GM13977 (cell line): ENCODE results near the gene UBAC2.

Experiments
- DNase-seq: peaks from one replicate; pipeline ENCODE4 v3.0.0; 2012; ENCODE audit warnings: low spot score
- CTCF ChIP-seq: IDR thresholded peaks from 2 replicates; pipeline ENCODE4 v1.5.1; 2012; ENCODE audit warnings: mild to moderate bottlenecking, control low read depth; ENCODE audit not compliant: insufficient read depth; ENCODE audit errors: extremely low read depth, missing control alignments
- in situ Hi-C: fragments of 300-500 bp; cut with MboI; formaldehyde crosslinking; loops from one replicate; pipeline ENCODE4 v1.12.0; 2022; ENCODE audit warnings: low sequenced_read_pairs, low pct_unique_long_range_greater_than_20kb, mixed read lengths, inconsistent platforms; ENCODE audit not compliant: unreplicated experiment

UBAC2 gene

GRCh38 chr13:99158846-99159245, 41.8 kb upstream of the UBAC2 start:
- DNase-seq: no peak
- TF ChIP-seq CTCF: no peak
- in situ Hi-C loops: no loop called here

DNA sequence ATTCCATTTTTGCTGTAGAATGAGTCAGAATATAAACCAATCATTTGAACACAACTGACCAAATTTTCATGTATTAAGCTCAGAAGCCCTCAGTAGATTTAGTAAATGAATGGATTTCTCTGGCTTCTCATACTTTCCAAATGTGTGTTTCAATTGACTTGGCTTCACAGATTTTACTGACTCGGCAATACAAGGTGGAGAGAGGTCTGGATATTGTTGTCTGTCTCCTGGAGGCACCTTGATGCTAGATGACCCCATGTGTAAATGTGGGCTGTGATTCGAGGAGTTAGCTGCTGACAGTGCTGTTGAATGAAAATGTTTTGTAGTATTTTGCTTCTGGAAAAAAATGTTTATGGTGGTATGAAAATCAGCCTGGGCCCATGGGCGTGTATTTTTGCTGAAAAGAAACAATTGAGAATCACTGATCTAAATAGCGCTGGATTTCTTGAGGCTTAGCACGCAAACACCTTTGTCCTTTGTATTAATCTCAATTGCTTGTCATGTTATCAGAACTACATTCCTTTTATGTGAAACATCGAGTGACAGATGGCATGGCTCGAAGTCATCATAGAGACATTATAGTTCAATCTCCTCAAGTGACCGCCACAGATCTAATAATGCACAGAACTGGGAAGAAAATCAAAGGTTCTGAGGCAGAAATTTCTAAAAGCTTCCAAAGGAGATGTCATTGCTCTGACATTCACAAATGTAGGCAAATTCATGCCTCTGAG, 41.2 kb upstream of the UBAC2 start:
- no peak for TF ChIP-seq CTCF
- DNase-seq: no peak
- in situ Hi-C loops: no loop called here

GRCh38 chr13:99160415-99160814, 40.2 kb upstream of the UBAC2 start:
- DNase-seq: no peak
- TF ChIP-seq CTCF: no peak
- in situ Hi-C loops: no loop called here

DNA sequence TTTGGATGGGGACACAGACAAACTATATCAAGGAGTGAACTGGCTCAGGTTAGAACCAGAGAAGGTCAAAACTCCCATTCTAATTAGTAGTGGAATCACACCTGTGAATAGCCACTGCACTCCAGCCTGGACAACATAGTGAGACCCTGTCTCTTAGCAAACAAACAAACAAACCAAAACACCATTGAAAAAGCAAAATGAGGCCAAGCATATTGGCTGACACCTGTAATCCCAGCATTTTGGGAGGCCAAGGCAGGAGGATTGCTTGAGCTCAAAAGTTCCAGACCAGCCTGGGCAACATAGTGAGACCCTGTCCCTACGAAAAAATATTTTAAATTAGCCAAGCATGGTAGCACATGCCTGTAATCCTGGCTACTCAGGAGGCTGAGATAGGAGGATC, 39.1 kb upstream of the UBAC2 start:
- TF ChIP-seq CTCF: no peak
- in situ Hi-C loops: no loop called here
- no peak for DNase-seq

DNA sequence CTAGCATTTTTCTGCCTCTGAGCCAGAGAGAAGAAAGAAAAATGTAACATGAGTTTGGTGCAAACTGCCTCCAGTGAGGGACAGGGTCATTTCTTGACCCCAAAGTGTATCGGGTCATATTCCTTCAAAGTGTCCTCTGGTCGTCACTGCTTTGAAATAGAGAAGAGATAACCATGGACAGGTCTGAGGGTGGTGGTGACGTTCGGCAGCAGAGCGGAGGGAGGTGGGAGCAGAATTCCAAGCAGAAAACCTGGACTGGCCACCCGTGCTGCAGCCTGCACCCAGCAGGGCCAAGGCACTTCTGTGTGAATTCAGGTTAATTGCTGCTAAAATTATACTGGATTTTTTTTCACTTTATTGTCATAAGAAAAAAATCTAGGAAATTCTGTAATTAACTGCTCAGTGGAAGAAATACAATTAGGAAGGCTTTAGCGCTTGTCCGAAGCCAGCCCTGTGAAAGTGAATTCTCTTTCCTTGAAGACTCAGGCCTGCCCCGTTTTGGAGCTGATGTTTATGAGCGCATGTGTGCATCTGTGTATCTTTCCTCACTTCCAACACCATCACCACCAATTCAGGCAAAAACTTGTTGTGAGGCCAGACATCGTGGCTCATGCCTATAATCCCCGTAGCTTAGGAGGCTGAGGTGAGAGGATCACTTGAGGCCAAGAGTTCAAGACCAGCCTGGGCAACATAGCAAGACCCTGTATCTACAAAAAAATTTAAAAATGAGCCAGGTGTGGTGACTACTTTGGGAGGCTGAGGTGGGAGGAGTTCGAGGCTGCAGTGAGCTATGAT, 37.9 kb upstream of the UBAC2 start:
- no peak for TF ChIP-seq CTCF
- in situ Hi-C loops: no loop called here
- no peak for DNase-seq

- no peak for TF ChIP-seq CTCF
- DNase-seq: no peak
- in situ Hi-C loops: no loop called here
These were observed 36.4 kb upstream of the UBAC2 start for GRCh38 chr13:99164226-99164625.
